RWPE2 (cell line): ENCODE data around the gene PHF23.

ENCODE experiments used
- ATAC-seq: fragments of 200-7000 bp; cut with Tn5 transposase; 3 replicates; pipeline ENCODE4 v1.9.1; 2021; ENCODE audit warnings: low read depth
- DNase-seq: peaks from one replicate; pipeline ENCODE4 v3.0.0-alpha.2; 2020; ENCODE audit warnings: low spot score
- H3K27ac ChIP-seq: fragments of 450-650 bp; 2 replicates; pipeline ENCODE4 v1.5.1; 2017; ENCODE audit warnings: mild to moderate bottlenecking; ENCODE audit not compliant: poor library complexity, severe bottlenecking
- H3K27me3 ChIP-seq: fragments of 250-450 bp; sonication (Bioruptor Pico); 2 replicates; pipeline ENCODE4 v1.5.1; 2021; ENCODE audit warnings: mild to moderate bottlenecking, moderate library complexity; ENCODE audit not compliant: insufficient read depth, poor library complexity, severe bottlenecking
- H3K36me3 ChIP-seq: fragments of 250-450 bp; sonication (Bioruptor Pico); 2 replicates; pipeline ENCODE4 v1.5.1; 2020; ENCODE audit warnings: low read depth, mild to moderate bottlenecking, moderate library complexity
- H3K4me1 ChIP-seq: fragments of 250-450 bp; sonication (Bioruptor Pico); 2 replicates; pipeline ENCODE4 v1.5.1; 2021; ENCODE audit warnings: mild to moderate bottlenecking, moderate library complexity; ENCODE audit not compliant: insufficient read depth, poor library complexity, severe bottlenecking
- H3K4me3 ChIP-seq: fragments of 250-450 bp; sonication (Bioruptor Pico); 2 replicates; pipeline ENCODE4 v1.5.1; 2021; ENCODE audit warnings: mild to moderate bottlenecking, moderate library complexity; ENCODE audit not compliant: severe bottlenecking
- H3K9me3 ChIP-seq: fragments of 250-450 bp; sonication (Bioruptor Pico); 2 replicates; pipeline ENCODE4 v1.5.1; 2021; ENCODE audit warnings: mild to moderate bottlenecking, moderate library complexity; ENCODE audit not compliant: severe bottlenecking
- CTCF ChIP-seq: fragments of 450-650 bp; IDR thresholded peaks from one replicate; pipeline ENCODE4 v1.5.1; 2017; ENCODE audit warnings: mild to moderate bottlenecking, moderate library complexity; ENCODE audit not compliant: poor library complexity, severe bottlenecking

PHF23 gene

GRCh38 chr17:7239091-7240027 is at the start of gene PHF23:
Gene PHF23, minus strand, starts transcription at chr17:7239457. Its CDS starts 178 bp downstream, at chr17:7239279.
- DNase-seq (peak; percentile 98), ATAC-seq (peak; percentile 70)
- Histone ChIP-seq H3K4me1 (peaks cover 4% of the 10 kb centered on the region), H3K9me3 (no peaks in the 10 kb centered on the region), H3K36me3 (peaks cover 39% of the 10 kb centered on the region), H3K27ac (peak within 1 kb of the TSS; percentile 92), H3K27me3 (no peaks in the 10 kb centered on the region), H3K4me3 (peak within 1 kb of the TSS; percentile 60)
- no peak for TF ChIP-seq CTCF

GRCh38 chr17:7285679-7286078 is 46.4 kb upstream of the PHF23 start:
- Histone ChIP-seq H3K36me3 (no peaks in the 10 kb centered on the region), H3K27me3 (no peaks in the 10 kb centered on the region), H3K4me1 (no peaks in the 10 kb centered on the region), H3K4me3 (no peak overlapping the region), H3K9me3 (no peaks in the 10 kb centered on the region), H3K27ac (no peak overlapping the region)
- no peak for DNase-seq
- ATAC-seq, result no peak
- TF ChIP-seq CTCF, result no peak

- H3K27me3 ChIP-seq, result no peaks in the 10 kb centered on the region
- H3K4me1 ChIP-seq, result peaks cover 5% of the 10 kb centered on the region
- TF ChIP-seq CTCF, result no peak
- DNase-seq (no peak), ATAC-seq (no peak)
- H3K4me3 ChIP-seq, result no peak overlapping the region
- H3K9me3 ChIP-seq, result no peaks in the 10 kb centered on the region
- no peak overlapping the region for H3K27ac ChIP-seq
- H3K36me3 ChIP-seq, result no peaks in the 10 kb centered on the region
Measured at GRCh38 chr17:7284911-7285310, 45.7 kb upstream of the PHF23 start.

- Histone ChIP-seq H3K9me3 (no peaks in the 10 kb centered on the region), H3K4me1 (peaks cover 7% of the 10 kb centered on the region), H3K4me3 (no peak overlapping the region), H3K36me3 (no peaks in the 10 kb centered on the region), H3K27ac (no peak overlapping the region), H3K27me3 (no peaks in the 10 kb centered on the region)
- no peak for TF ChIP-seq CTCF
- DNase-seq (no peak), ATAC-seq (no peak)
Measured at GRCh38 chr17:7283471-7284216, 44.4 kb upstream of the PHF23 start.
